ENCODE results near the gene RPS6KA3. TPM values are rescaled to one million over a fixed set of nuclear protein-coding genes. Genes with fewer than 3 reads are reported as not detected.
"Not testable (repeated sequence)": the region's sequence is repeated elsewhere in the genome, so short reads cannot be mapped to it uniquely, and the experiment has no call there.

RPS6KA3 gene
- total RNA-seq, 1 experiment from 2014 or later = 60.0 TPM

- DNase-seq (ENCODE audit: low spot score) = no peak
These were observed 123.1 kb downstream of the RPS6KA3 start for GRCh38 chrX:20143561-20143960.

GRCh38 chrX:20143111-20143510, 123.6 kb downstream of the RPS6KA3 start:
- DNase-seq (ENCODE audit: low spot score) = no peak

GRCh38 chrX:20141281-20142220, 125.2 kb downstream of the RPS6KA3 start, which contains the start of gene EIF1AX:
Gene EIF1AX, minus strand, starts transcription at chrX:20141838. Its CDS starts 198 bp downstream, at chrX:20141640.
- DNase-seq (ENCODE audit: low spot score) = peak; percentile 97

- DNase-seq (ENCODE audit: low spot score) = no peak
These were observed 126.3 kb downstream of the RPS6KA3 start for GRCh38 chrX:20140420-20140819.

- DNase-seq (ENCODE audit: low spot score) = no peak
These were observed 126.7 kb downstream of the RPS6KA3 start for GRCh38 chrX:20139966-20140365.

- no peak for DNase-seq (ENCODE audit: low spot score)
These were observed 130.8 kb downstream of the RPS6KA3 start for GRCh38 chrX:20135944-20136343.

- DNase-seq (ENCODE audit: low spot score) = no peak
These were observed 134.0 kb downstream of the RPS6KA3 start for GRCh38 chrX:20132666-20133065.

GRCh38 chrX:20130357-20130756, 136.4 kb downstream of the RPS6KA3 start:
- DNase-seq (ENCODE audit: low spot score) = no peak

- no peak for DNase-seq (ENCODE audit: low spot score)
These were observed 137.2 kb downstream of the RPS6KA3 start for GRCh38 chrX:20129547-20129946.

GRCh38 chrX:20128670-20129069, 138.0 kb downstream of the RPS6KA3 start:
- no peak for DNase-seq (ENCODE audit: low spot score)

GRCh38 chrX:20127440-20127839, 139.3 kb downstream of the RPS6KA3 start:
- DNase-seq (ENCODE audit: low spot score) = not testable (repeated sequence)

- not testable (repeated sequence) for DNase-seq (ENCODE audit: low spot score)
These were observed 139.9 kb downstream of the RPS6KA3 start for GRCh38 chrX:20126833-20127232.

- DNase-seq (ENCODE audit: low spot score) = no peak
These were observed 141.7 kb downstream of the RPS6KA3 start for GRCh38 chrX:20124964-20125363.

GRCh38 chrX:20118065-20118824, 148.5 kb downstream of the RPS6KA3 start:
- DNase-seq (ENCODE audit: low spot score) = no peak

- DNase-seq (ENCODE audit: low spot score) = no peak
These were observed 150.0 kb downstream of the RPS6KA3 start, which contains the start of gene MAP7D2 for GRCh38 chrX:20116577-20117240. Gene MAP7D2, minus strand, starts transcription at chrX:20116907. Its CDS starts 28 bp downstream, at chrX:20116879.

- DNase-seq (ENCODE audit: low spot score) = no peak
These were observed 150.6 kb downstream of the RPS6KA3 start for GRCh38 chrX:20116087-20116576.

GRCh38 chrX:20112022-20112774, 154.5 kb downstream of the RPS6KA3 start:
- DNase-seq (ENCODE audit: low spot score) = no peak

GRCh38 chrX:20111271-20111670, 155.4 kb downstream of the RPS6KA3 start:
- no peak for DNase-seq (ENCODE audit: low spot score)

- no peak for DNase-seq (ENCODE audit: low spot score)
These were observed 164.7 kb downstream of the RPS6KA3 start for GRCh38 chrX:20101934-20102581.
